Measurements from ENCODE around the gene PIK3R6.

GRCh38 chr17:8823279-8823678 lies 44.2 kb downstream of the PIK3R6 start:
- TF ChIP-seq POLR2A (IDR thresholded peaks at IDR 0.05) (no peak), CTCF (IDR thresholded peaks at IDR 0.05) (no peak)

All from transverse colon (tissue), 3 donors.